Ovary (tissue), 9 donors: ENCODE results near the gene CCDC57. TPM values are rescaled to one million over a fixed set of nuclear protein-coding genes. Genes with fewer than 3 reads are reported as not detected.

Experiments used
- DNase-seq, 5 donors: peaks; one replicate each; pipeline ENCODE4 v3.0.0-alpha.2; 2019 to 2020
- H3K27ac ChIP-seq, 2 donors: fragments of 200-600 bp; one replicate each; pipeline versions ENCODE4 v1.5.1 to v1.8.0; 2019 to 2022
- H3K27me3 ChIP-seq: fragments of 200-600 bp; one replicate; pipeline ENCODE4 v1.8.0; 2022
- H3K36me3 ChIP-seq: fragments of 200-600 bp; sonication (generic); one replicate; pipeline ENCODE4 v1.5.1; 2019
- H3K4me1 ChIP-seq: one replicate; pipeline ENCODE4 v1.8.1; 2013; ENCODE audit warnings: mild to moderate bottlenecking, moderate library complexity; ENCODE audit not compliant: insufficient read depth
- H3K4me3 ChIP-seq: fragments of 200-600 bp; sonication (generic); one replicate; pipeline ENCODE4 v1.5.1; 2017
- H3K9me3 ChIP-seq, 2 donors: fragments of 200-600 bp in 1 of 2; sonication (generic) in 1 of 2; one replicate each; pipeline versions ENCODE4 v1.5.1 to v1.8.1; 2013 to 2019; ENCODE audit warnings: mild to moderate bottlenecking in 1 of 2, moderate library complexity in 1 of 2
- EP300 ChIP-seq: sonication (generic); formaldehyde crosslinking; IDR thresholded peaks from one replicate; pipeline ENCODE4 v1.6.1; 2017; ENCODE audit warnings: antibody characterized with exemption
- POLR2A ChIP-seq: fragments of 450-650 bp; IDR thresholded peaks from one replicate; pipeline ENCODE4 v1.6.1; 2017; ENCODE audit warnings: antibody characterized with exemption, mild to moderate bottlenecking, moderate library complexity
- WGBS, 3 donors: extraction: QIAGEN DNeasy Blood & Tissue Kit in 1 of 3; methylation state at CpG; one replicate each; pipeline versions ENCODE4 v1.1.5 to v1.1.7; 2013 to 2017; 5-methylcytosine and 5-hydroxymethylcytosine counted together
- intact Hi-C, 4 donors: fragments of 100-400 bp; cut with DNase I; formaldehyde crosslinking; loops; one replicate each; pipeline versions ENCODE4 v1.11.0 to v1.15.1; 2022 to 2023
- polyA plus RNA-seq, 2 donors: library from polyadenylated mRNA; stranded (reverse); fragments of 200-250 nt in 1 of 2; fragments of 350-450 nt in 1 of 2; fragmentation: Illumina TruSeq in 1 of 2; extraction: RNeasy Lipid Tissue Mini Kit (QIAGEN cat#74804) in 1 of 2; gene quantifications; one replicate each; pipeline ENCODE4 v1.2.3, GENCODE V29; 2013 to 2014
- total RNA-seq, 7 donors: library from RNA; depleted of rRNA in 2 of 7; stranded (reverse); fragments of >200 nt in 2 of 7; fragmentation: NEBNext Ultra II Directional in 3 of 7; extraction: Animal tissue kit (Norgen Biotek cat#: 25700) in 3 of 7; gene quantifications; one replicate each; pipeline versions ENCODE4 v1.1.0 to v1.2.4, GENCODE V29; 2016 to 2023
- TF ChIP-seq, protein P1 (sequence below), 3 donors: fragments of 450-650 bp in 2 of 3; fragments of 200-600 bp in 1 of 3; IDR thresholded peaks; one replicate each; pipeline versions ENCODE4 v1.5.1 to v1.8.0; 2016 to 2022; ENCODE audit warnings: antibody characterized with exemption in 3 of 3, mild to moderate bottlenecking in 1 of 3
- donor health status: DM: no; HTN: no; CAD: no; lungs with moderate emphysema.
- donor health status: DM: no; HTN: no; CAD: no.
- donor health status: Bipolar disorder and iron deficiency.
- donor health status: DM: yes; HTN: yes; CAD: no.
- donor health status: DM: no; HTN: no; CAD: no.
- donor health status: DM: yes; HTN: yes; CAD: no.

The CCDC57 gene
- total and polyA plus RNA-seq, 9 donors = 7.7 to 65.0 (median 40.3) TPM

DNA sequence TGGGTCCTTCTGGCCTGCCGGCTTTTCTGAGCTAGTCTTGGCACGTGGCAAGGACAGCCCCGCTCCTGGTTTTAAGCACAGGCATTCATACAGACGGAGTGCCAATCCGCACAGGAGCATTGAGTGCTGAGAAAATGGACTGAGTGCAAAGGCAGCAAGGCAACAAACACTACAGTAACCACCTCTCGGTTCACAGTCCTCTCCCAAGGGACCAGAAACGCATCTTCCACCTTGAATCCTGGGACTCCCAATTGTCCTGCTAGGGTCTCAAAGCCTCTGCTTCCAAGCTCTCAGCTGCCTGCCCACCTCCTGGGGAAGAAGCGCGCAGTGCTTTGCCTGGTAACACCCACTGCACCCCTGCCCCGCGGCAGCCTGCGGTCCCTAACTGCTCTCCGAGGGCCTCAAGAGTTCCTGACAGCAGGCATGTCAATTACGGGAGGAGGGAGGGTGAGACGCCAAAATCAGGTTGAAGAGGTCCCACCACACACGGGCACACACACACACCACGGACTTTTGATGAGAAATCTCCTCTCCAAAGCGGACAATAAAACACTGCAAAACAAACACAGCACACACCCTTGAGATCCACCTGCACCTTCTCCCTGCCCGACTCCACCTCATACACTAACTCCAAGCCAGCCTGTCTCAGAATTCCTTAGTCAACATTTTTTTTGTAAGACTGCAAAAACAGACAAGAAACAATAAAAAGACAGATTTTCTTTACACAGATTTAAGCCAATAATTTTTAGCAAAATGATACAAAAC is 31.2 kb upstream of the CCDC57 start:
- no peak for TF ChIP-seq POLR2A
- Histone ChIP-seq H3K4me3 (no peak overlapping the region), H3K27me3 (no peaks in the 10 kb centered on the region), H3K36me3 (no peaks in the 10 kb centered on the region), H3K4me1 (peaks cover 49% of the 10 kb centered on the region), H3K27ac (no peak overlapping the region), H3K9me3 (no peaks in the 10 kb centered on the region)
- WGBS, 3 donors = 90% methylated on average over 19 of the region's 19 CpGs
- intact Hi-C loops = loop anchor here in 2 of 4 donors (2.0 to 10.0 kb wide), 2 partner anchors 23 to 81 kb away; no protein-coding TSS in a partner anchor
- DNase-seq = no peak

DNA sequence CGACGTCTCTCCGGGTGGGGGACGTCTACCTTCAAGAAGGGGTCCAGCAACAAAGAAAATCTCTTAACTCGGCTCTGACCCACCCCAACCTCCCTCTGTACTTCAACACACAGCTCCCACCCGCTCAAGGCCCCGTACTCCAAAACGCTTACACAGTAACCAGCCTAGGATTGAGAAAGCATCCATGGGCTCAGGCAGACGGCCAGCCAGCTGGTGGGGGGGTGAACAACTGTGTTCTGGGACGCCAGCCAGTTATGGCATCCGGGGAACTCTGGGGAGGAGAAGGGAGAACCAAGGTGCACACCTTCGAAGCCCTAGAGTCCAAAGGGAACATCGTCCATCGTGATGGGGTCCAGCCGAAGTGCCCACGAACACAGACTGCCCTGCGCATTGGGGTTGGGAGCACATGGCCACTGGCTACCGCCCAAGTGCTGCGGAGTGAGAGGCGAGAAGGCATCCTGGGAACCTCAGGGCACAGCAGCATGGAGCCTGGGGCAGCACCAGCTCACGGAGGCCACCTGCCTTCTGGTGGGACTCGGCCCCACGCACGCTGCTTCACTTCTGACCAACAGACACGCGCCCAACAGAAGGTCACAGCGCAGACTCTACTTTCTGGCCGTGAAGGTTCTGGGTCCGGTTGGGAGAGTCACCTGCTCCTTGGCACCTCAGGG is 30.5 kb upstream of the CCDC57 start:
- no peak overlapping the region for H3K4me3 ChIP-seq
- H3K27ac ChIP-seq = peak overlapping the region in 1 of 2 donors; percentile 67

DNA sequence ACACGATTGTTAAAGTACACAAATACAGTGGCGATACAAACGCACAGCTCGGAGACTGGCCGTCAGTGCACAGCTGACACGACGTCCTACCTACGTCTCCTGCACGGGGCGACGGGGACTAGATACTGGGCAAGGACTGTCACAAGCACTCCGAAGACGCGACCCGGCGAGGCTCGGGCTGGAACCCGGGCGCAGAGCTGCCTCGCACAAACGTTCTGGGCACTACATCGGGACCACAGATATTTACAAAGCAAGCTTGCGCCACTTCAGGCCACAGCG is 30.0 kb upstream of the CCDC57 start:
- Histone ChIP-seq H3K27me3 (no peaks in the 10 kb centered on the region), H3K4me3 (no peak overlapping the region), H3K4me1 (peaks cover 61% of the 10 kb centered on the region), H3K9me3 (no peaks in the 10 kb centered on the region), H3K27ac (peak overlapping the region in 1 of 2 donors; percentile 67), H3K36me3 (no peaks in the 10 kb centered on the region)
- DNase-seq = no peak
- TF ChIP-seq EP300 = no peak
- TF ChIP-seq, protein P1, sequence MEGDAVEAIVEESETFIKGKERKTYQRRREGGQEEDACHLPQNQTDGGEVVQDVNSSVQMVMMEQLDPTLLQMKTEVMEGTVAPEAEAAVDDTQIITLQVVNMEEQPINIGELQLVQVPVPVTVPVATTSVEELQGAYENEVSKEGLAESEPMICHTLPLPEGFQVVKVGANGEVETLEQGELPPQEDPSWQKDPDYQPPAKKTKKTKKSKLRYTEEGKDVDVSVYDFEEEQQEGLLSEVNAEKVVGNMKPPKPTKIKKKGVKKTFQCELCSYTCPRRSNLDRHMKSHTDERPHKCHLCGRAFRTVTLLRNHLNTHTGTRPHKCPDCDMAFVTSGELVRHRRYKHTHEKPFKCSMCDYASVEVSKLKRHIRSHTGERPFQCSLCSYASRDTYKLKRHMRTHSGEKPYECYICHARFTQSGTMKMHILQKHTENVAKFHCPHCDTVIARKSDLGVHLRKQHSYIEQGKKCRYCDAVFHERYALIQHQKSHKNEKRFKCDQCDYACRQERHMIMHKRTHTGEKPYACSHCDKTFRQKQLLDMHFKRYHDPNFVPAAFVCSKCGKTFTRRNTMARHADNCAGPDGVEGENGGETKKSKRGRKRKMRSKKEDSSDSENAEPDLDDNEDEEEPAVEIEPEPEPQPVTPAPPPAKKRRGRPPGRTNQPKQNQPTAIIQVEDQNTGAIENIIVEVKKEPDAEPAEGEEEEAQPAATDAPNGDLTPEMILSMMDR (IDR thresholded peaks at IDR 0.05) = no peak
- no peak for TF ChIP-seq POLR2A
- 37 to 50% (median 48%) methylated on average over 24 of the region's 24 CpGs for WGBS, 3 donors
- intact Hi-C loops = loop anchor here in 2 of 4 donors (2.0 to 10.0 kb wide), 2 partner anchors 24 to 82 kb away; no protein-coding TSS in a partner anchor

More for the DNA sequence above, 30.5 kb upstream of the CCDC57 start:
- 32 to 54% (median 42%) methylated on average over 26 to 29 of the region's 29 CpGs for WGBS, 3 donors
- Histone ChIP-seq H3K9me3 (no peaks in the 10 kb centered on the region), H3K36me3 (no peaks in the 10 kb centered on the region), H3K4me1 (peaks cover 56% of the 10 kb centered on the region), H3K27me3 (no peaks in the 10 kb centered on the region)
- peak; percentile 90 to 96 (median 94) for DNase-seq
- no peak for TF ChIP-seq EP300
- peak; percentile 12 for TF ChIP-seq POLR2A
- TF ChIP-seq, protein P1 (IDR thresholded peaks at IDR 0.05) = no peak
- intact Hi-C loops = loop anchor here in 2 of 4 donors (2.0 to 10.0 kb wide), 2 partner anchors 24 to 82 kb away; no protein-coding TSS in a partner anchor

DNA sequence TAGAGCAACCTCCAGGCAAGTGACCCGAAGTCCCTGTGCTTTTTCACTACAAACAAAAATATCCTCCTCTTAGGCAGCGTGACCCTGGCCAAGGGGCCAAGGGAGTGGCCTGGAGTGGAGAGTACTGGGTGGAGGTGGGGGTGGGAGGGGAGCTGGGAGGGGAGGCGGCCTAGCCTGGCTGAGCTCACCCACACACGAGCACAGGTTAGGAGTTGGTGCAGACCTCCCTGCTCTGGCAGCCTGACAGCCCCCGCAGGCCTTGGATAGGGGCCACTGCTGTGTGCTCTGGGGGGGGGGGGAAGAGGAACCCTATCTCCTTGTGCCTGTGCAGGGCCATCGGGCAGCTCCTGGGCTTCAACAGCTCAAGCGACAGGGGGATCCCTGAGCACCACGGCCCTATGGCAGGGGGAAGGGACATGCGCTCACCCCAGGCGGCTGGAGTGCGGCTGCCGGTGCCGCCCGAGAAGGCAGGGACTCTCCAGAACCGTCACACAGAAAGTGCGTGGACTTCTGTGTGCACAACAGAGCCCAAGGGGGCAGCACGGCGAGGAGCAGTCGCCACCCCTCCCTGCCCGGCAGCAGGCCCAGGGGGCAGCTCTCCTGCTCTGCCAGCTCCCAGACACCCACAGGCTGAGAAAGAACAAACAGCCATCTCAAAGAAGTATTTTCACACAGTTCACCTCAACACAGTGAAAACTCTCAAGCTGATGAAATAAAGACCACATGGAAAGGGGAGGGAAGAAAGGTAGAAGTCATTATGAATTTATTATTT is 29.5 kb upstream of the CCDC57 start:
- TF ChIP-seq EP300 (no peak), POLR2A (no peak)
- TF ChIP-seq, protein P1 (IDR thresholded peaks at IDR 0.05) = no peak
- no peaks in the 10 kb centered on the region for H3K9me3 ChIP-seq
- no peak overlapping the region for H3K4me3 ChIP-seq
- H3K36me3 ChIP-seq = no peaks in the 10 kb centered on the region
- H3K27ac ChIP-seq = peak overlapping the region; percentile 65 to 67
- H3K27me3 ChIP-seq = no peaks in the 10 kb centered on the region
- DNase-seq = peak in 4 of 5 donors; percentile 82 to 87 (median 85)
- 18 to 24% (median 20%) methylated on average over 20 of the region's 20 CpGs for WGBS, 3 donors
- intact Hi-C loops = loop anchor here in 3 of 4 donors (1.0 to 10.0 kb wide), 3 partner anchors 11 to 83 kb away; no protein-coding TSS in a partner anchor
- H3K4me1 ChIP-seq = peaks cover 61% of the 10 kb centered on the region
